K562 (cell line): ENCODE data around the gene FAM187B.

Source experiments
- ARID2 ChIP-seq: fragments of 450-650 bp; IDR thresholded peaks from 2 replicates; pipeline ENCODE4 v1.6.1; 2017; ENCODE audit warnings: antibody characterized with exemption, mild to moderate bottlenecking
- CTCF ChIP-seq, 3 experiments: IDR thresholded peaks in 2 of 3; conservative IDR thresholded peaks in 1 of 3; 2 replicates each; pipeline ENCODE4 v1.5.1; 2011 to 2012; ENCODE audit warnings: low read length in 3 of 3, mild to moderate bottlenecking in 3 of 3, control low read depth in 2 of 3, improper control_type of control experiment in 1 of 3, inconsistent platforms in 1 of 3, low read depth in 1 of 3, mixed read lengths in 1 of 3, moderate library complexity in 1 of 3; ENCODE audit not compliant: insufficient read depth in 2 of 3
- E2F8 ChIP-seq: fragments of 450-650 bp; IDR thresholded peaks from 2 replicates; pipeline ENCODE4 v1.7.1; 2018; ENCODE audit warnings: mild to moderate bottlenecking, low read depth; ENCODE audit not compliant: partially characterized antibody
- KLF6 ChIP-seq: fragments of 250-450 bp; sonication (Bioruptor Pico); IDR thresholded peaks from 2 replicates; pipeline ENCODE4 v1.4.0; 2020; ENCODE audit warnings: mild to moderate bottlenecking, moderate library complexity, borderline replicate concordance
- NFIC ChIP-seq: fragments of 450-650 bp; IDR thresholded peaks from 2 replicates; pipeline ENCODE4 v1.6.1; 2017; ENCODE audit warnings: mild to moderate bottlenecking, inconsistent platforms
- ZNF24 ChIP-seq: fragments of 450-650 bp; IDR thresholded peaks from 2 replicates; pipeline ENCODE4 v1.6.1; 2016

GRCh38 chr19:35225951-35226350, 2.6 kb downstream of the FAM187B start:
- TF ChIP-seq CTCF (IDR thresholded peaks at IDR 0.05 in 2 of 3, conservative IDR thresholded peaks at IDR 0.05 in 1 of 3; ENCODE audit: insufficient read depth in 2 of 3, low read depth in 1 of 3, low read length in 3 of 3) = no peak
- no peak for TF ChIP-seq ARID2
- no peak for TF ChIP-seq ZNF24
- TF ChIP-seq NFIC = no peak
- TF ChIP-seq KLF6 = no peak
- no peak for TF ChIP-seq E2F8
